Nephron progenitor cell (in vitro differentiated cells): ENCODE results near the gene DSN1.

Source experiments
- DNase-seq: peaks from one replicate; pipeline ENCODE4 v3.0.0; 2021
- H3K27ac Mint-ChIP-seq: 2 replicates; pipeline ENCODE4 v1.8.0; 2021; ENCODE audit warnings: mild to moderate bottlenecking, moderate library complexity, mixed read lengths
- H3K27me3 Mint-ChIP-seq: 2 replicates; pipeline ENCODE4 v1.8.0; 2021; ENCODE audit warnings: mild to moderate bottlenecking, low read depth, mixed read lengths; ENCODE audit not compliant: poor library complexity
- H3K36me3 Mint-ChIP-seq: 2 replicates; pipeline ENCODE4 v1.8.0; 2021; ENCODE audit warnings: low read depth, mixed read lengths
- H3K4me1 Mint-ChIP-seq: 2 replicates; pipeline ENCODE4 v1.8.0; 2021; ENCODE audit warnings: mixed read lengths
- H3K4me3 Mint-ChIP-seq: 2 replicates; pipeline ENCODE4 v1.8.0; 2021; ENCODE audit warnings: mild to moderate bottlenecking, moderate library complexity, mixed read lengths
- H3K9me3 Mint-ChIP-seq: 2 replicates; pipeline ENCODE4 v1.8.0; 2021; ENCODE audit warnings: mild to moderate bottlenecking, moderate library complexity, mixed read lengths
- TF ChIP-seq, protein P1 (sequence below): fragments of 200-600 bp; sonication (generic); IDR thresholded peaks from 2 replicates; pipeline ENCODE4 v1.5.0; 2021; ENCODE audit warnings: antibody characterized with exemption

Gene DSN1

DNA sequence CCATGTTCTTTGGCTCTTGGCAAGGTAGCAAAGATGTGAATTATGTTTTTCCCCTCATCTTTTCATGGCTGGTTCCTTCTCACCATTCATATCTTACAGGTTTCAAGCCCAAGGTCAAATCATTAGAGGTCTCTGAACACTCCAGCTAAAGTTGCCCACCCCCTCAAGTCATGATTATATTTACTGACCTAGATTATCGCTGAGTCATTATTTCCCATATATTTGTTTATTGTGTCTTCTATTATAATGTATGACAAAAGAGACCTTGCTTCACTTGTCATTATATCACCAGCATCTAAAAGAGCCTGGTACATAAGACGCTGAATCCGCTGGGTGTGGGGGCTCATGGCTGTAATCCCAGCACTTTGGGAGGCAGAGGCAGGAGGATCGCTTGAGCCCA lies 12.4 kb downstream of the DSN1 start:
- no peak for DNase-seq
- Mint-ChIP-seq H3K27ac (peak overlapping the region; percentile 26), H3K4me3 (no peak overlapping the region), H3K36me3 (peaks cover 18% of the 10 kb centered on the region), H3K27me3 (no peaks in the 10 kb centered on the region), H3K9me3 (no peaks in the 10 kb centered on the region), H3K4me1 (no peaks in the 10 kb centered on the region)
- TF ChIP-seq, protein P1, sequence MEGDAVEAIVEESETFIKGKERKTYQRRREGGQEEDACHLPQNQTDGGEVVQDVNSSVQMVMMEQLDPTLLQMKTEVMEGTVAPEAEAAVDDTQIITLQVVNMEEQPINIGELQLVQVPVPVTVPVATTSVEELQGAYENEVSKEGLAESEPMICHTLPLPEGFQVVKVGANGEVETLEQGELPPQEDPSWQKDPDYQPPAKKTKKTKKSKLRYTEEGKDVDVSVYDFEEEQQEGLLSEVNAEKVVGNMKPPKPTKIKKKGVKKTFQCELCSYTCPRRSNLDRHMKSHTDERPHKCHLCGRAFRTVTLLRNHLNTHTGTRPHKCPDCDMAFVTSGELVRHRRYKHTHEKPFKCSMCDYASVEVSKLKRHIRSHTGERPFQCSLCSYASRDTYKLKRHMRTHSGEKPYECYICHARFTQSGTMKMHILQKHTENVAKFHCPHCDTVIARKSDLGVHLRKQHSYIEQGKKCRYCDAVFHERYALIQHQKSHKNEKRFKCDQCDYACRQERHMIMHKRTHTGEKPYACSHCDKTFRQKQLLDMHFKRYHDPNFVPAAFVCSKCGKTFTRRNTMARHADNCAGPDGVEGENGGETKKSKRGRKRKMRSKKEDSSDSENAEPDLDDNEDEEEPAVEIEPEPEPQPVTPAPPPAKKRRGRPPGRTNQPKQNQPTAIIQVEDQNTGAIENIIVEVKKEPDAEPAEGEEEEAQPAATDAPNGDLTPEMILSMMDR, result no peak

GRCh38 chr20:36760647-36761046 lies 12.9 kb downstream of the DSN1 start:
- H3K9me3 Mint-ChIP-seq, result no peaks in the 10 kb centered on the region
- H3K27me3 Mint-ChIP-seq, result no peaks in the 10 kb centered on the region
- no peaks in the 10 kb centered on the region for H3K4me1 Mint-ChIP-seq
- peaks cover 18% of the 10 kb centered on the region for H3K36me3 Mint-ChIP-seq
- no peak for DNase-seq
- H3K4me3 Mint-ChIP-seq, result no peak overlapping the region
- peak overlapping the region; percentile 88 for H3K27ac Mint-ChIP-seq
- TF ChIP-seq, protein P1, result no peak

DNA sequence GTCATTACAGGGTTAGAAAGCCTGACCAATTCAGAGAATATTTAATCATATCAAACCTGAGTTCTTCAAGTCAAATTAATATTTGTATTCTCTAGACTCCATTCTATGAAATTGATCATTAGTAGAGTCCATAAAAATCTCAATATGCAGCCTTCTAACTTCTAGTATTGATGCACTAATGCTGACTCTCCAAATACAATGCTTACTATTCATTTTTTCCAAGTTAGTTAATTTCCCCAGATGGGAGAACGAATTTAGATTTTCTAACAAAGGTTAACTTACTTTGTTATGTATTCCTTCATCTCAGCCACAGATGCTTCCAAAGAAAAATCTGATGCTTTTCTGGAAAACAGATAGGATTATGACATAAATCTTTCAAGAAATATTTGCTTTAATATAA lies 15.3 kb downstream of the DSN1 start:
- no peak overlapping the region for H3K4me3 Mint-ChIP-seq
- peaks cover 18% of the 10 kb centered on the region for H3K36me3 Mint-ChIP-seq
- DNase-seq, result no peak
- H3K27ac Mint-ChIP-seq, result no peak overlapping the region
- H3K27me3 Mint-ChIP-seq, result no peaks in the 10 kb centered on the region
- no peaks in the 10 kb centered on the region for H3K4me1 Mint-ChIP-seq
- H3K9me3 Mint-ChIP-seq, result no peaks in the 10 kb centered on the region
- TF ChIP-seq, protein P1, result no peak

DNA sequence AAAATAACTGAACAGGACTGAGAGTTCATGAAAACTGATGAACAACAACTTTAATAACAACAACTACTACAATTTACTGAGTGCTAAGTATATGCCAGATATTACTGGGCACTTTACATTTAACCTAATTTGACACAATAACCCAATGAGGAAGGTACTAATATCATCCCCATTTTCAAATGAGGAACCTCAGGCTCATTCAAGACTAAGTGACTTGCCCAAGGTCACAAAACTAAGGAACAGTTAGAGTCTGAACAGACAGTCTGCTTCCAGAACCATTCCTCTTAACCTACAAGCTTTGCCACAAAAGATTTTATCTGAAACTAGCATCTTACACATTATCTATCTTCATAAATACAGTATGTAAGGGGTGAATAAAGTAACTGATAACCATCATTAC lies 17.1 kb downstream of the DSN1 start:
- Mint-ChIP-seq H3K27ac (no peak overlapping the region), H3K4me3 (no peak overlapping the region), H3K9me3 (no peaks in the 10 kb centered on the region), H3K4me1 (no peaks in the 10 kb centered on the region), H3K27me3 (no peaks in the 10 kb centered on the region), H3K36me3 (peaks cover 31% of the 10 kb centered on the region)
- no peak for DNase-seq
- TF ChIP-seq, protein P1, result no peak

GRCh38 chr20:36754656-36755222 lies 18.8 kb downstream of the DSN1 start:
- no peak overlapping the region for H3K4me3 Mint-ChIP-seq
- H3K9me3 Mint-ChIP-seq, result no peaks in the 10 kb centered on the region
- no peaks in the 10 kb centered on the region for H3K4me1 Mint-ChIP-seq
- no peaks in the 10 kb centered on the region for H3K27me3 Mint-ChIP-seq
- no peak overlapping the region for H3K27ac Mint-ChIP-seq
- H3K36me3 Mint-ChIP-seq, result peaks cover 30% of the 10 kb centered on the region
- TF ChIP-seq, protein P1, result peak; percentile 71
- peak; percentile 46 for DNase-seq

DNA sequence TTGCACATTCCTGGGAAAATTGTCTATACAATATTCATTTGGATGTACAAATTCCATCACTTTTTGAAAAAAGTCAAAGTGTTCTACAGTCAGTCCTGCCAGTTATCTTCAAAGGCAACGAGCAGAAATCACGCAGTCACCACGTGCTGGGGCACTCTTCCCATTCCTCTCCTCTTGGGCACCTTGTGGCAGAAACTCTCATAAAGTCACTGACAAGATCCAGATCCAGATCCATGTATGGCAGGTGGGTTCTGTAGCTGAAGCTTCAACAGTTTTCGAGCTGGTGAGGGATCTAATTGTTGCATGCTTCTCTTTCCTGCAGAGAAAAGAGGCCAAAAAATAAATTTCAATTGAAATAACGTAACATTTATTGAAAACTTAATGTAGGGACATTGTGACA lies 21.0 kb downstream of the DSN1 start:
- Mint-ChIP-seq H3K27me3 (peaks cover 5% of the 10 kb centered on the region), H3K4me1 (peaks cover 6% of the 10 kb centered on the region), H3K36me3 (peaks cover 26% of the 10 kb centered on the region), H3K9me3 (no peaks in the 10 kb centered on the region), H3K4me3 (no peak overlapping the region), H3K27ac (no peak overlapping the region)
- DNase-seq, result no peak
- TF ChIP-seq, protein P1, result no peak
